Endothelial cell of umbilical vein (primary cell): ENCODE measurements around the gene TREH. TPM values are rescaled to one million over a fixed set of nuclear protein-coding genes. Genes with fewer than 3 reads are reported as not detected.

Experiments used
- BruUV-seq: library from RNA; stranded (reverse); fragments of 400-500 nt; replicated peaks from 2 replicates; lab custom pipeline; 2021; lab: Mats Ljungman, UMichigan
- CTCF ChIA-PET: fragments of 300-600, 350-600 bp; sonication (Branson Sonifier 250); formaldehyde crosslinking; loops from one replicate; lab custom pipeline; 2021; ENCODE audit warnings: antibody characterized with exemption, inconsistent platforms; lab: Charles Lee
- POLR2A ChIA-PET: fragments of 300-600, 350-600 bp; sonication (Branson Sonifier 250); formaldehyde crosslinking; loops from one replicate; lab custom pipeline; 2021; ENCODE audit warnings: antibody characterized with exemption, inconsistent platforms; lab: Charles Lee
- DNase-seq: peaks from one replicate; pipeline ENCODE4 v3.0.0-alpha.2; 2011; ENCODE audit warnings: low read depth, low spot score
- FAIRE-seq: peaks from 2 replicates; lab custom pipeline; 2011; peaks lifted over from hg19 to GRCh38; lab: Jason Lieb, UNC
- H2AFZ ChIP-seq: 2 replicates; pipeline ENCODE4 v1.6.0; 2012; ENCODE audit warnings: low read depth, low read length, control low read depth, inconsistent platforms
- H3K27ac ChIP-seq: 2 replicates; pipeline ENCODE4 v1.5.1; 2011; ENCODE audit warnings: low read depth, mild to moderate bottlenecking, control low read depth, low read length, moderate library complexity; ENCODE audit not compliant: insufficient read depth
- H3K27me3 ChIP-seq, 2 experiments: 2 replicates each; pipeline versions ENCODE4 v1.6.0 to v1.6.1; 2011; ENCODE audit warnings: low read length in 2 of 2, mixed read lengths in 1 of 2; ENCODE audit not compliant: control insufficient read depth in 2 of 2, insufficient read depth in 2 of 2
- H3K36me3 ChIP-seq, 2 experiments: 2 replicates in 1 of 2; 3 replicates in 1 of 2; pipeline ENCODE4 v1.5.1; 2011; ENCODE audit warnings: low read length in 2 of 2, mild to moderate bottlenecking in 1 of 2, moderate library complexity in 1 of 2; ENCODE audit not compliant: control insufficient read depth in 2 of 2, insufficient read depth in 2 of 2; ENCODE audit errors: extremely low read depth in 1 of 2
- H3K4me1 ChIP-seq: 3 replicates; pipeline ENCODE4 v1.5.1; 2011; ENCODE audit warnings: mild to moderate bottlenecking, low read length; ENCODE audit not compliant: control insufficient read depth, insufficient read depth; ENCODE audit errors: extremely low read depth
- H3K4me2 ChIP-seq: 2 replicates; pipeline ENCODE4 v1.6.1; 2011; ENCODE audit warnings: low read length, control low read depth, mixed read lengths; ENCODE audit not compliant: insufficient read depth
- H3K4me3 ChIP-seq, 3 experiments: fragments of 200-600 bp in 1 of 3; sonication (generic), shearing (Covaris generic) in 1 of 3; replicated peaks in 1 of 3; 2 replicates each; pipeline ENCODE4 v1.5.1; 2011 to 2016; ENCODE audit warnings: control low read depth in 3 of 3, low read length in 3 of 3, mild to moderate bottlenecking in 2 of 3, inconsistent platforms in 1 of 3, low read depth in 1 of 3, moderate library complexity in 1 of 3; ENCODE audit not compliant: insufficient read depth in 1 of 3
- H3K79me2 ChIP-seq: 2 replicates; pipeline ENCODE4 v1.6.0; 2012; ENCODE audit warnings: low read length, inconsistent platforms; ENCODE audit not compliant: control insufficient read depth, insufficient read depth
- H3K9ac ChIP-seq: replicated peaks from 2 replicates; pipeline ENCODE3; 2011; ENCODE audit warnings: low read length, control low read depth; ENCODE audit not compliant: insufficient read depth; ENCODE audit errors: extremely low read depth
- H3K9me1 ChIP-seq: replicated peaks from 3 replicates; pipeline ENCODE4 v1.6.0; 2011; ENCODE audit warnings: mild to moderate bottlenecking, low read length; ENCODE audit not compliant: control insufficient read depth, insufficient read depth; ENCODE audit errors: extremely low read depth
- H3K9me3 ChIP-seq: replicated peaks from 2 replicates; pipeline ENCODE4 v1.5.1; 2012; ENCODE audit warnings: low read length, inconsistent platforms; ENCODE audit not compliant: control insufficient read depth, insufficient read depth
- H4K20me1 ChIP-seq: replicated peaks from 2 replicates; pipeline ENCODE3; 2011; ENCODE audit warnings: mild to moderate bottlenecking, low read length; ENCODE audit not compliant: control insufficient read depth, insufficient read depth; ENCODE audit errors: extremely low read depth
- FOS ChIP-seq: IDR thresholded peaks from 2 replicates; pipeline ENCODE4 v1.6.1; 2011; ENCODE audit warnings: mild to moderate bottlenecking, low read length, moderate library complexity, borderline replicate concordance; ENCODE audit not compliant: insufficient read depth
- POLR2A ChIP-seq: IDR thresholded peaks from 2 replicates; pipeline ENCODE4 v1.6.1; 2012; ENCODE audit warnings: low read depth, mild to moderate bottlenecking, control low read depth, low read length
- dilution Hi-C: fragments of 300-500 bp; cut with MboI; formaldehyde crosslinking; loops from one replicate; pipeline ENCODE4 v1.15.0; 2019; ENCODE audit warnings: low sequenced_read_pairs; ENCODE audit not compliant: extremely low pct_ligation_motif_present
- intact Hi-C: fragments of 100-400 bp; cut with micrococcal nuclease; formaldehyde crosslinking; loops from one replicate; pipeline ENCODE4 v1.10.0; 2022
- polyA plus RNA-seq, 4 experiments: library from polyadenylated mRNA; depleted of rRNA in 3 of 4; stranded (reverse) in 3 of 4; unstranded in 1 of 4; fragments of >200 nt; gene quantifications; 2 replicates each; pipeline versions ENCODE4 v1.2.1 to v1.2.3, GENCODE V29; 2011 to 2012; ENCODE audit warnings: missing spikeins in 1 of 4
- total RNA-seq: library from RNA; stranded (reverse); gene quantifications from 2 replicates; pipeline ENCODE4 v1.2.3, GENCODE V29; 2021
- TF ChIP-seq, protein P1 (sequence below), 2 donors: IDR thresholded peaks; 1 replicate in 1 of 2; 2 replicates in 1 of 2; pipeline ENCODE4 v1.5.1; 2011; ENCODE audit warnings: low read length in 2 of 2, mild to moderate bottlenecking in 2 of 2, moderate library complexity in 2 of 2, control low read depth in 1 of 2, inconsistent platforms in 1 of 2, low read depth in 1 of 2; ENCODE audit not compliant: insufficient read depth in 1 of 2; ENCODE audit errors: extremely low read depth in 1 of 2

TREH gene
- total and polyA plus RNA-seq, 2 donors (not counting 3 experiments of a cell fraction or from before 2014, with no cell fraction given) = not detected

DNA sequence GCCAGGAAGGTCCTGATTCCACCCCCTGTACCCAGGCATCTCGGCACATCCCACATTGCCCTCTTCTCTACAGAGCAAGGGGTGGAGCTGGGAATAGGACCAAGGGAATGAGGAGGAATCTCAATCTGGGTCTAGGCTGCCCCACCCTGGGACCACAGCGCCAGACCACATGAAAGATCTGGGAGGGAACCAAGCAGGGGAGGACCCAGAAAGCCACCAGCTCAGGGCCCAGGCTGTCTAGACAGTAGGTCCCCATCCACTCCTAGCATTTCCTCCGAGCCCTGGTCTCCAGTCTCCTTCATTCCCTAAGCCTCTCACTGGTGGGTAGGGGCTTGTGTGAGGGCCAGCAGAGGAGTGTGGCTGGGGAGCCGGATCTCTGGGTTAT is 60.5 kb downstream of the TREH start:
- intact Hi-C loops (no loop called here), dilution Hi-C loops (no loop called here)
- Histone ChIP-seq H3K9ac (peak overlapping the region; percentile 69), H3K9me1 (no peaks in the 10 kb centered on the region), H3K27ac (peak overlapping the region; percentile 96), H2AFZ (no peak overlapping the region), H4K20me1 (no peaks in the 10 kb centered on the region), H3K4me2 (peak overlapping the region; percentile 59), H3K9me3 (no peaks in the 10 kb centered on the region), H3K4me1 (peaks cover 68% of the 10 kb centered on the region), H3K4me3 (no peak overlapping the region), H3K27me3 (no peaks in the 10 kb centered on the region), H3K36me3 (peaks cover 10 to 16% of the 10 kb centered on the region in 2 experiments), H3K79me2 (peaks cover 37% of the 10 kb centered on the region)
- BruUV-seq = TSS peak; percentile 74
- CTCF ChIA-PET = interaction anchor here (0.7 to 8.3 kb wide), 8 partner anchors 9 to 721 kb away, joined by 3 to 138 read pairs (median 4); partner anchors contain the start of gene PHLDB1
- POLR2A ChIA-PET = interaction anchor here (0.6 to 1.2 kb wide), 3 partner anchors 10 to 293 kb away, joined by 3 to 14 read pairs (median 3); partner anchors contain the start of gene PHLDB1
- TF ChIP-seq FOS = no peak
- TF ChIP-seq POLR2A = peak; percentile 80
- TF ChIP-seq, protein P1, sequence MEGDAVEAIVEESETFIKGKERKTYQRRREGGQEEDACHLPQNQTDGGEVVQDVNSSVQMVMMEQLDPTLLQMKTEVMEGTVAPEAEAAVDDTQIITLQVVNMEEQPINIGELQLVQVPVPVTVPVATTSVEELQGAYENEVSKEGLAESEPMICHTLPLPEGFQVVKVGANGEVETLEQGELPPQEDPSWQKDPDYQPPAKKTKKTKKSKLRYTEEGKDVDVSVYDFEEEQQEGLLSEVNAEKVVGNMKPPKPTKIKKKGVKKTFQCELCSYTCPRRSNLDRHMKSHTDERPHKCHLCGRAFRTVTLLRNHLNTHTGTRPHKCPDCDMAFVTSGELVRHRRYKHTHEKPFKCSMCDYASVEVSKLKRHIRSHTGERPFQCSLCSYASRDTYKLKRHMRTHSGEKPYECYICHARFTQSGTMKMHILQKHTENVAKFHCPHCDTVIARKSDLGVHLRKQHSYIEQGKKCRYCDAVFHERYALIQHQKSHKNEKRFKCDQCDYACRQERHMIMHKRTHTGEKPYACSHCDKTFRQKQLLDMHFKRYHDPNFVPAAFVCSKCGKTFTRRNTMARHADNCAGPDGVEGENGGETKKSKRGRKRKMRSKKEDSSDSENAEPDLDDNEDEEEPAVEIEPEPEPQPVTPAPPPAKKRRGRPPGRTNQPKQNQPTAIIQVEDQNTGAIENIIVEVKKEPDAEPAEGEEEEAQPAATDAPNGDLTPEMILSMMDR (IDR thresholded peaks at IDR 0.05; ENCODE audit: extremely low read depth in 1 of 2, insufficient read depth in 1 of 2, low read depth in 1 of 2, low read length in 2 of 2) = no peak
- DNase-seq = peak; percentile 61
- no peak for FAIRE-seq
